Lung (tissue), 12 donors: Measurements from ENCODE around the gene SLC16A3. TPM values are rescaled to one million over a fixed set of nuclear protein-coding genes. Genes with fewer than 3 reads are reported as not detected.

ENCODE experiments used
- ATAC-seq: fragments of 200-7000 bp; cut with Tn5 transposase; one replicate; pipeline ENCODE4 v1.9.1; 2020; ENCODE audit warnings: moderate number of reproducible peaks; ENCODE audit not compliant: insufficient read depth, low FRiP score
- DNase-seq, 3 donors: peaks; one replicate each; pipeline ENCODE4 v3.0.0-alpha.2; 2013 to 2017
- H3K27ac ChIP-seq, 2 donors: one replicate each; pipeline ENCODE4 v1.5.1; 2013; ENCODE audit warnings: mild to moderate bottlenecking in 2 of 2, moderate library complexity in 2 of 2, control low read depth in 1 of 2, inconsistent platforms in 1 of 2, low read depth in 1 of 2, low read length in 1 of 2
- H3K27me3 ChIP-seq, 3 donors: one replicate each; pipeline ENCODE4 v1.5.1; 2013; ENCODE audit warnings: low read length in 2 of 3; ENCODE audit not compliant: control insufficient read depth in 3 of 3, insufficient read depth in 3 of 3
- H3K36me3 ChIP-seq, 4 donors: one replicate each; pipeline ENCODE4 v1.5.1; 2013; ENCODE audit warnings: low read length in 4 of 4, mild to moderate bottlenecking in 1 of 4, moderate library complexity in 1 of 4; ENCODE audit not compliant: control insufficient read depth in 4 of 4, insufficient read depth in 4 of 4
- H3K4me1 ChIP-seq, 5 donors: one replicate each; pipeline ENCODE4 v1.5.1; 2013; ENCODE audit warnings: low read length in 5 of 5, mild to moderate bottlenecking in 2 of 5, moderate library complexity in 1 of 5; ENCODE audit not compliant: control insufficient read depth in 5 of 5, insufficient read depth in 5 of 5
- H3K4me3 ChIP-seq: one replicate; pipeline ENCODE4 v1.5.1; 2013; ENCODE audit warnings: mild to moderate bottlenecking, control low read depth, moderate library complexity
- H3K9ac ChIP-seq, 2 donors: one replicate each; pipeline ENCODE4 v1.5.1; 2013; ENCODE audit warnings: low read length in 2 of 2, control low read depth in 1 of 2; ENCODE audit not compliant: insufficient read depth in 1 of 2
- H3K9me3 ChIP-seq, 4 donors: one replicate each; pipeline ENCODE4 v1.5.1; 2013; ENCODE audit warnings: low read length in 3 of 4, mild to moderate bottlenecking in 1 of 4, moderate library complexity in 1 of 4; ENCODE audit not compliant: control insufficient read depth in 4 of 4, insufficient read depth in 3 of 4
- WGBS, 2 donors: extraction: QIAGEN DNeasy Blood & Tissue Kit; methylation state at CpG; one replicate each; pipeline ENCODE4 v1.1.7; 2013; 5-methylcytosine and 5-hydroxymethylcytosine counted together
- polyA plus RNA-seq, 2 donors: library from polyadenylated mRNA; stranded (reverse); fragments of 200-250 nt; gene quantifications; one replicate each; pipeline ENCODE4 v1.2.1, GENCODE V29; 2013
- total RNA-seq, 2 donors: library from RNA; depleted of rRNA in 1 of 2; stranded (reverse); fragments of >200 nt in 1 of 2; gene quantifications; one replicate each; pipeline ENCODE4 v1.2.1, GENCODE V29; 2014 to 2021
- TF ChIP-seq, protein P1 (sequence below): IDR thresholded peaks from 2 replicates; pipeline ENCODE4 v1.5.1; 2012; ENCODE audit warnings: mild to moderate bottlenecking; ENCODE audit errors: control extremely low read depth, extremely low read depth
- donor health status: control.
- donor health status: control.
- donor health status: Bipolar disorder and iron deficiency.
- donor health status: healthy.
- donor health status: DM: yes; HTN: yes; CAD: no.

The SLC16A3 gene
- total and polyA plus RNA-seq, 4 donors = 31.0 to 309 (median 93.4) TPM

DNA sequence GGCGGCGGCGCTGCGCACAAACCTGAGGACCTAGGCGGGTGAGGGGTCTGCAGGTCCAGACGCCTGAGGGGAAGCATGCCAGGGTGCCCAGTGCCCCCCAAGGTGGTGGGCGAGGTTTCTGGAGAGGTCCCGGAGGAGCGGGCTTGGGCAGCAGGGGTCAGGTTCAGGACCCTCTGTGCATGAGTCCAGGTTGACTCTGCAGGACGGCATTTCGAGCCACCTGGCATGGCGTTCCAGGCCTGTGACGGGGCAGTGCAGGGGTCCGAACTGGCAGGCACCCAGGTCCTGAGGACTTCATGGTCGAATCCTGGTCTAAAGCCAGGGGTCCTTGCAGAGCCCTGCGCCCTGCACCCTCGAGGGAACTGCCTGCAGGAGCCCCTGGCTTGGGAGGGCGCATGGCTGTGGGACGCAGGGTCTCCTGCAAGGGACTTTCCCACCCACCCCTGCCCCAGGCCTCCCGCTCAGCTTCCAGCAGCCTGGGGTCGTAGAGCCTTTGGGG lies 3.5 kb downstream of the SLC16A3 start:
- WGBS, 2 donors = 66 to 79% methylated on average over 21 of the region's 21 CpGs

DNA sequence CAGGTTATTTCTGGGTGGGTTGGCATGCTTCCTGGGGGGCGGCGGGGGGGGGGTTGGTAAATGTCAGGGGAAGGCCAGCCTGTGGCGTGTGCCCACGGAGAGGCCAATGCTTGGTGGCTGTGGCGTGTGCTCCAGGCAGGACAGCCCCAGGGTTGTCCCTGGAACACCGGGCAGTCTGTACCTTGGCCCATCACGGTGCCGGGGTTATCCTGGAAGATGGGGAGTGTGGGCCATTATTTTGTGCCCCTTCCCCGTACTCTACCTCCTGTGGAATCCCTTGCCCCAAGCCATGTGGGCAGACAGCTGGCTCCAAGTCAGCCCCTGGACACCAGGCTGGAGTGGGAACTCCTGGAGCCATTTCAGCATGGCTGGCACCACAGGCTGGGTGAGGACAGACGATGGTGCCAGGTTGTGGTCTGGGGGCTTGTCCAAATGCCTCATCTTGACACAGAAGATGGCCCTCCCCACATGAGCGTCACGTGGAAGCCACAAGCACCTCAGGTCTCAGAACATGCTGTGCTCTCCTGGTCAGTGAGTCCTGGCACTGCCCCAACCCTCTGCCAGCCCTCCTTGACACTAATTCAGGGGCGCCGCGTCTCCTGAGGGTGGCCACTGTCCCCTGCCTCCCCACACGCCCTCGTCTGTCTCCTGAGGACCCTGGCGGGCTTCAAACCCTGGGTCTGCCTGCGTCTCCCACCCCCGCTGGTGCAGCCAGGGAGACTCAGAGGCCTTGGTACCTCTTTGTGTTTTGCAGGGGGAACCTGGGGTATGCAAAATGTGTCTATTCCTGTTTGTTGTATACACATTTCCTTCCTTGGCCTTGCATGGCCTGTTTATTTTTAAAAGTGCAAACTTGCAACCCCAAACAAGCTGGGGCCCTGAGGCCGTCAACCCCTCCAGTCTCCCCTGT lies 4.3 kb downstream of the SLC16A3 start:
- H3K4me3 ChIP-seq = no peak overlapping the region

More for the DNA sequence above, 3.5 kb downstream of the SLC16A3 start:
- Histone ChIP-seq H3K4me1 (peaks cover 0 to 67% (median 37%) of the 10 kb centered on the region in 5 donors), H3K9ac (no peak overlapping the region), H3K9me3 (no peaks in the 10 kb centered on the region), H3K4me3 (no peak overlapping the region), H3K27ac (peak overlapping the region; percentile 83 to 88), H3K27me3 (no peaks in the 10 kb centered on the region), H3K36me3 (peaks cover 0 to 9% (median 0%) of the 10 kb centered on the region in 4 donors)
- DNase-seq (no peak), ATAC-seq (no peak)
- TF ChIP-seq, protein P1, sequence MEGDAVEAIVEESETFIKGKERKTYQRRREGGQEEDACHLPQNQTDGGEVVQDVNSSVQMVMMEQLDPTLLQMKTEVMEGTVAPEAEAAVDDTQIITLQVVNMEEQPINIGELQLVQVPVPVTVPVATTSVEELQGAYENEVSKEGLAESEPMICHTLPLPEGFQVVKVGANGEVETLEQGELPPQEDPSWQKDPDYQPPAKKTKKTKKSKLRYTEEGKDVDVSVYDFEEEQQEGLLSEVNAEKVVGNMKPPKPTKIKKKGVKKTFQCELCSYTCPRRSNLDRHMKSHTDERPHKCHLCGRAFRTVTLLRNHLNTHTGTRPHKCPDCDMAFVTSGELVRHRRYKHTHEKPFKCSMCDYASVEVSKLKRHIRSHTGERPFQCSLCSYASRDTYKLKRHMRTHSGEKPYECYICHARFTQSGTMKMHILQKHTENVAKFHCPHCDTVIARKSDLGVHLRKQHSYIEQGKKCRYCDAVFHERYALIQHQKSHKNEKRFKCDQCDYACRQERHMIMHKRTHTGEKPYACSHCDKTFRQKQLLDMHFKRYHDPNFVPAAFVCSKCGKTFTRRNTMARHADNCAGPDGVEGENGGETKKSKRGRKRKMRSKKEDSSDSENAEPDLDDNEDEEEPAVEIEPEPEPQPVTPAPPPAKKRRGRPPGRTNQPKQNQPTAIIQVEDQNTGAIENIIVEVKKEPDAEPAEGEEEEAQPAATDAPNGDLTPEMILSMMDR = no peak

DNA sequence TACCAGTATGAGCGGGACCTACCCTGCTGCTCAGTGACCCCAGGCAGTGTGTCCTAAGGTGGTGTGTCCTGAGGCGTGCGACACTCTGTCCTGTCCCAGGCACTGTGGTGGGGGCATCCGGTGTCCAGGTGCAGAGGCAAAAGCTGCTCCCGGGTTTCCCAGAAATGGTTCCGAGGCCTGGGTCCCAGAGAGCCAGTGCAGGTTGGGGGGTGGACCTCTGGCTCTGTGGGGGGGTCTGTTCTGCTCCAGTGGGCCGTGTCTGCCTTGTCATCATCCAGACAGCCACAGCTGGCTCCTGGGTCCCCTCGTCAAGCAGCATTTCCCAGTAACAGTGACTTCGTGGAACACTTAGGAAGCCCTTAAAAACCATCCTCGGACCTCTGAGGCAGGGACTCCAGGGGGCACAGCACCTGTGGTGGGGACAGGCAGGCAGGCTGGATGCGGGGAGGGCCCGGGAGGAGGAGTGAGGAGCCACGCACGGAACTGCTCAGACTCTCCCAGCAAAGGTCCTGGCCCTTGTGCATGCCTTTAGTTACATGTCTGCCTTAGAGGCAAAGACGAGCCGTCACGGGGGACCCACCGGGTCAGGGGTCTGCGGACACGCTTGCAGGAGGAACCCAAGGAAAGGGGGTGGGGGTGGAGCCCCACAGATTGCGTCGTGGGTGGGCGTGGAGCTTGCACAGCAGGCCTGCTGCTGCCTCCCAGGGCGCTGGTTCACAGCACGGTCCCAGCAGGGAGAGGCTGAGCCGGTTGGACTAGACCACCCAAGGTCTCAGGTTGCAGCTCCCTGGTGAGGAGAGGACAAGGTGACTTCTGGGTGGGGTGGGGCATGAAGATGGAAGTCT lies 5.6 kb downstream of the SLC16A3 start:
- H3K4me1 ChIP-seq = peaks cover 8 to 69% (median 46%) of the 10 kb centered on the region in 5 donors
- TF ChIP-seq, protein P1 = no peak
- 72 to 76% methylated on average over 24 to 26 of the region's 26 CpGs for WGBS, 2 donors
- peaks cover 0 to 16% (median 0%) of the 10 kb centered on the region in 4 donors for H3K36me3 ChIP-seq
- DNase-seq (peak; percentile 59 to 83 (median 75)), ATAC-seq (no peak)
- H3K27me3 ChIP-seq = no peaks in the 10 kb centered on the region
- no peak overlapping the region for H3K27ac ChIP-seq
- H3K9ac ChIP-seq = no peak overlapping the region
- H3K4me3 ChIP-seq = no peak overlapping the region
- no peaks in the 10 kb centered on the region for H3K9me3 ChIP-seq

More for the DNA sequence above, 4.3 kb downstream of the SLC16A3 start:
- H3K4me1 ChIP-seq = peaks cover 0 to 68% (median 37%) of the 10 kb centered on the region in 5 donors
- peak overlapping the region in 1 of 2 donors; percentile 10 for H3K27ac ChIP-seq
- peaks cover 0 to 15% (median 0%) of the 10 kb centered on the region in 4 donors for H3K36me3 ChIP-seq
- H3K9me3 ChIP-seq = no peaks in the 10 kb centered on the region
- no peak for DNase-seq
- H3K27me3 ChIP-seq = no peaks in the 10 kb centered on the region
- no peak for ATAC-seq
- 78 to 79% methylated on average over 20 to 21 of the region's 21 CpGs for WGBS, 2 donors
- H3K9ac ChIP-seq = no peak overlapping the region
- TF ChIP-seq, protein P1 = no peak
